OCI-LY7 (cell line): ENCODE measurements around the gene AFF2.

Experiments
- EZH2phosphoT487 ChIP-seq: fragments of 200-600 bp; sonication (generic); IDR thresholded peaks from 2 replicates; pipeline ENCODE4 v1.6.1; 2018; ENCODE audit warnings: low read depth, borderline replicate concordance, mild to moderate bottlenecking, mixed run types, antibody characterized with exemption, low read length, moderate library complexity, mixed read lengths
- TF ChIP-seq, protein P1 (sequence below): fragments of 200-600 bp; sonication (generic); conservative IDR thresholded peaks from 2 replicates; pipeline ENCODE4 v1.5.1; 2014; ENCODE audit warnings: mild to moderate bottlenecking, antibody characterized with exemption, low read length, moderate library complexity, mixed read lengths

DNA sequence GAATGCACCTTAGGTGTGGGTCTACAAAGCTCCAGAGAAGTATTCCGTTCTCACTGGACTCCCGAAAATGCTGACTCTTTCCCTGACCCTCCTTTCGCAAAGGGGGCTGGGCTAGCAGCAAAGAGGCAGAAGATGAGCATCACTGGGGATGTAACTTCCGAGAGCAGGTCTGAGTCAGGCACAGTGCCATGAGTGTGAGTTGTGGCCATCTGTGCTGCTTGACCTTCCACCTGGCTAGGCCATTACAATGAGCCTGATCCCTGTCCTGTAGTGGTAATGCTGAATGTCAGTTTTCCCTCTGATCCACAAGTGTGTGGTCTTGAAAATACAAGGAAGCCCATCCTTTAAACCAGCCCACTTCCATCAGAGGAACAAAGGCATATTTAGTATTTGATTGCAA, 479.4 kb downstream of the AFF2 start:
- TF ChIP-seq, protein P1, sequence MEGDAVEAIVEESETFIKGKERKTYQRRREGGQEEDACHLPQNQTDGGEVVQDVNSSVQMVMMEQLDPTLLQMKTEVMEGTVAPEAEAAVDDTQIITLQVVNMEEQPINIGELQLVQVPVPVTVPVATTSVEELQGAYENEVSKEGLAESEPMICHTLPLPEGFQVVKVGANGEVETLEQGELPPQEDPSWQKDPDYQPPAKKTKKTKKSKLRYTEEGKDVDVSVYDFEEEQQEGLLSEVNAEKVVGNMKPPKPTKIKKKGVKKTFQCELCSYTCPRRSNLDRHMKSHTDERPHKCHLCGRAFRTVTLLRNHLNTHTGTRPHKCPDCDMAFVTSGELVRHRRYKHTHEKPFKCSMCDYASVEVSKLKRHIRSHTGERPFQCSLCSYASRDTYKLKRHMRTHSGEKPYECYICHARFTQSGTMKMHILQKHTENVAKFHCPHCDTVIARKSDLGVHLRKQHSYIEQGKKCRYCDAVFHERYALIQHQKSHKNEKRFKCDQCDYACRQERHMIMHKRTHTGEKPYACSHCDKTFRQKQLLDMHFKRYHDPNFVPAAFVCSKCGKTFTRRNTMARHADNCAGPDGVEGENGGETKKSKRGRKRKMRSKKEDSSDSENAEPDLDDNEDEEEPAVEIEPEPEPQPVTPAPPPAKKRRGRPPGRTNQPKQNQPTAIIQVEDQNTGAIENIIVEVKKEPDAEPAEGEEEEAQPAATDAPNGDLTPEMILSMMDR = no peak
- TF ChIP-seq EZH2phosphoT487 = no peak
